Mesenchymal stem cell (in vitro differentiated cells and primary cell): ENCODE measurements around the gene VTI1A.
"Not testable (repeated sequence)": the region's sequence is repeated elsewhere in the genome, so short reads cannot be mapped to it uniquely, and the experiment has no call there.

Experiments used
- DNase-seq: peaks from one replicate; pipeline ENCODE4 v3.0.0-alpha.2; 2013
- H2AFZ ChIP-seq: one replicate; pipeline ENCODE4 v1.6.1; 2013; ENCODE audit warnings: low read depth, mild to moderate bottlenecking, control low read depth, inconsistent platforms, low read length, moderate library complexity
- H2AK5ac ChIP-seq: 2 replicates; pipeline ENCODE4 v1.6.1; 2013; ENCODE audit warnings: low read length, moderate library complexity, mild to moderate bottlenecking, inconsistent platforms; ENCODE audit not compliant: severe bottlenecking
- H2BK120ac ChIP-seq: one replicate; pipeline ENCODE4 v1.6.1; 2013; ENCODE audit warnings: low read depth, mild to moderate bottlenecking, inconsistent platforms, low read length, moderate library complexity
- H2BK12ac ChIP-seq, 2 experiments: one replicate each; pipeline ENCODE4 v1.6.1; 2013; ENCODE audit warnings: inconsistent platforms in 2 of 2, low read length in 2 of 2, mild to moderate bottlenecking in 2 of 2, moderate library complexity in 2 of 2, control low read depth in 1 of 2
- H2BK15ac ChIP-seq: one replicate; pipeline ENCODE4 v1.6.1; 2013; ENCODE audit warnings: mild to moderate bottlenecking, low read depth, inconsistent platforms; ENCODE audit not compliant: poor library complexity, severe bottlenecking
- H2BK5ac ChIP-seq: 2 replicates; pipeline ENCODE4 v1.6.1; 2013; ENCODE audit warnings: low read depth, mild to moderate bottlenecking, low read length, control low read depth, inconsistent platforms; ENCODE audit not compliant: poor library complexity, severe bottlenecking
- H3K14ac ChIP-seq, 2 experiments: one replicate each; pipeline ENCODE4 v1.6.1; 2013; ENCODE audit warnings: inconsistent platforms in 2 of 2, low read length in 2 of 2, control low read depth in 1 of 2, mild to moderate bottlenecking in 1 of 2, moderate library complexity in 1 of 2
- H3K18ac ChIP-seq, 2 experiments: one replicate each; pipeline ENCODE4 v1.6.1; 2013; ENCODE audit warnings: inconsistent platforms in 2 of 2, low read length in 2 of 2, control low read depth in 1 of 2, low read depth in 1 of 2, mild to moderate bottlenecking in 1 of 2
- H3K23ac ChIP-seq, 2 experiments: one replicate each; pipeline ENCODE4 v1.6.1; 2013; ENCODE audit warnings: inconsistent platforms in 2 of 2, low read length in 2 of 2, mild to moderate bottlenecking in 2 of 2, moderate library complexity in 2 of 2, control low read depth in 1 of 2
- H3K27ac ChIP-seq: 2 replicates; pipeline ENCODE4 v1.5.1; 2013; ENCODE audit warnings: mild to moderate bottlenecking, moderate library complexity, low read length, control low read depth, inconsistent platforms; ENCODE audit not compliant: poor library complexity, severe bottlenecking
- H3K27me3 ChIP-seq, 2 experiments: 2 replicates each; pipeline versions ENCODE4 v1.6.1 to v1.7.0; 2013; ENCODE audit warnings: low read length in 2 of 2, mild to moderate bottlenecking in 2 of 2, moderate library complexity in 2 of 2, control low read depth in 1 of 2, inconsistent platforms in 1 of 2; ENCODE audit not compliant: control insufficient read depth in 1 of 2, insufficient read depth in 1 of 2
- H3K36me3 ChIP-seq, 2 experiments: 2 replicates each; pipeline versions ENCODE4 v1.6.1 to v1.7.0; 2013; ENCODE audit warnings: low read length in 2 of 2, control low read depth in 1 of 2, inconsistent platforms in 1 of 2, low read depth in 1 of 2, mild to moderate bottlenecking in 1 of 2; ENCODE audit not compliant: insufficient read depth in 2 of 2, control insufficient read depth in 1 of 2
- H3K4ac ChIP-seq, 2 experiments: one replicate each; pipeline ENCODE4 v1.6.1; 2013; ENCODE audit warnings: inconsistent platforms in 2 of 2, low read length in 2 of 2, mild to moderate bottlenecking in 2 of 2, moderate library complexity in 2 of 2, control low read depth in 1 of 2, low read depth in 1 of 2
- H3K4me1 ChIP-seq: 2 replicates; pipeline ENCODE4 v1.6.1; 2013; ENCODE audit warnings: low read depth, low read length, control low read depth; ENCODE audit not compliant: control insufficient read depth, insufficient read depth
- H3K4me2 ChIP-seq: 2 replicates; pipeline ENCODE4 v1.6.1; 2013; ENCODE audit warnings: low read length, mild to moderate bottlenecking, inconsistent platforms; ENCODE audit not compliant: poor library complexity, severe bottlenecking
- H3K4me3 ChIP-seq, 2 experiments: 2 replicates each; pipeline versions ENCODE4 v1.5.1 to v1.7.0; 2013; ENCODE audit warnings: low read length in 2 of 2, mild to moderate bottlenecking in 2 of 2, control low read depth in 1 of 2, low read depth in 1 of 2; ENCODE audit not compliant: insufficient read depth in 1 of 2
- H3K79me1 ChIP-seq: replicated peaks from 2 replicates; pipeline ENCODE4 v1.6.1; 2013; ENCODE audit warnings: mild to moderate bottlenecking, control low read depth, low read length, inconsistent platforms; ENCODE audit not compliant: poor library complexity, severe bottlenecking
- H3K9ac ChIP-seq: 2 replicates; pipeline ENCODE4 v1.7.0; 2013; ENCODE audit warnings: mild to moderate bottlenecking, low read length, moderate library complexity
- H3K9me3 ChIP-seq: 2 replicates; pipeline ENCODE4 v1.7.0; 2013; ENCODE audit warnings: mild to moderate bottlenecking, low read length; ENCODE audit not compliant: control insufficient read depth
- H4K8ac ChIP-seq: one replicate; pipeline ENCODE4 v1.6.1; 2013; ENCODE audit warnings: inconsistent platforms, mild to moderate bottlenecking, low read length, moderate library complexity
- H4K91ac ChIP-seq: one replicate; pipeline ENCODE4 v1.6.1; 2013; ENCODE audit warnings: mild to moderate bottlenecking, low read length, inconsistent platforms
- WGBS: methylation state at CpG from one replicate; pipeline ENCODE4 v1.1.7; 2013; ENCODE audit warnings: mixed read lengths; 5-methylcytosine and 5-hydroxymethylcytosine counted together

VTI1A gene

DNA sequence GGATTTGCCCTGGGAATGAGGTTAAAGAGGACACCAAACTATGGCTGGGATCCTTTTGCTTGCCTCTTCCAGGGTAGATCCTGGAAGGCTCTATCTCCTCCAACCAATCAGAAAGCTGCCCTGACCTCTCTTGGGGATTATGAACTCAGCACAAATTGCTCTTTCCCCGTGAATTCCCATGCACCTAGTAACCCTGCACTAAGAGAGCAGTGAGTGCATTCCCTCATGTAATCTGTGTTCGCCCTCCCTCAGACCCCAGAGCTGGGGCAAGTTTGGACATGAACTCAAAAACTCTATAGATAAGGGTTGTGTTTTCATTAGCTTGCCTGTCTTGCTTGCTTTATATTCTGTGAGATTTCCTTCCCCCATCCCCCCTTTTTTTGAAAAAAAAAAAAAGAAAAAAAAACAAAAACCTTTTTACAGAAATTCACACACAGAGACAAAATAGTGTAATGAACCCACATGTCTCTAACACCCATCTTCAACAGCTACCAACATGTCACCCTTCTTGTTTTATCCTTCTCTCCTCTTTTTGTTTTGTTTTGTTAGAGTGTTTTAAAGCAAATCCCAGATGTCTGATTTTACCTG lies 277.5 kb downstream of the VTI1A start:
- Histone ChIP-seq H2BK120ac (no peak overlapping the region), H3K9ac (no peak overlapping the region), H2BK5ac (no peak overlapping the region), H3K4me3 (no peak overlapping the region), H3K27me3 (no peaks in the 10 kb centered on the region), H3K79me1 (peaks cover 2% of the 10 kb centered on the region), H3K27ac (no peak overlapping the region), H2AK5ac (no peak overlapping the region), H2BK12ac (no peak overlapping the region), H4K91ac (no peak overlapping the region), H2BK15ac (no peak overlapping the region), H2AFZ (no peak overlapping the region), H3K23ac (no peak overlapping the region), H3K14ac (no peak overlapping the region), H3K9me3 (no peaks in the 10 kb centered on the region), H3K4me1 (no peaks in the 10 kb centered on the region), H3K36me3 (no peaks in the 10 kb centered on the region), H3K4ac (no peak overlapping the region), H3K4me2 (no peak overlapping the region), H4K8ac (no peak overlapping the region), H3K18ac (no peak overlapping the region)
- no peak for DNase-seq
- no CpG with 5 or more reads among the region's 2 CpGs for WGBS

DNA sequence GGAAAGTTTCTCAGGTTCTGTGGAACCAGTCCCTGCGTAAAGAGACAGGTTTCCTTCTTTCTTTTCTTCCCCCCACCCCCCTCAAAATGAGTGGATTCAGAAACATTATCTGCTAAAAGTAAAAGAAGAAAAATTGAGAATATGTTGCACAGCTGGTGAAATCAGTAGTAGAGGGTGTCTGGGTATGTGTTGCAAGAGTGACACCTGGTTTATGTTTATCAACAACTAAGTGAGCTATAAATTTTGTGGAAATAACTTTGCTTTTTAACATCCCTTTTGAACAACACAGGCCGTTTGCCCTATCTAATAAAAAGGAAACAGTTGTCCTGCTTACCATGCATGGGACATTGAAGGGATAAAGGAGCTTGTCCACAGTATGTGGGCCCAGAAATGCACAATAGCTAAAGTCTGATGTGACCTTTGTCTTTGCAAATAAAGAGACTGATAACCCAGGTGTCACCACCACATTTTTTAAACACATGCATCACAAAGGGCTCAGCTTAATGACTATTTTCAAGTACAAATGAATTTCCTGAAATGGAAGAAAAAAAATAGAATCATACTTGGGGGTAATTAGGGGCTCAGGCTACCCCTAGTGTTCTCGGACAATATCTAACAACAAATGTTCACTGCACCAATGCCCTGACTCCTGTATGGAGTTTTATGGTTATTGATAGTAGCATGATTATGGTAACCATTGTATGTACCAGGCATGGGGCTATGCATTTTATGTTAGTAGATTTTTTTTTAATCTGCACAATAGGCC lies 281.3 kb downstream of the VTI1A start:
- Histone ChIP-seq H3K18ac (no peak overlapping the region), H2BK5ac (no peak overlapping the region), H3K9ac (no peak overlapping the region), H3K79me1 (peaks cover 2% of the 10 kb centered on the region), H3K23ac (no peak overlapping the region), H4K91ac (no peak overlapping the region), H3K27ac (no peak overlapping the region), H3K27me3 (no peaks in the 10 kb centered on the region), H3K4ac (no peak overlapping the region), H2AK5ac (no peak overlapping the region), H3K9me3 (no peaks in the 10 kb centered on the region), H2BK15ac (no peak overlapping the region), H2BK120ac (no peak overlapping the region), H3K36me3 (no peaks in the 10 kb centered on the region), H3K4me1 (no peaks in the 10 kb centered on the region), H3K14ac (no peak overlapping the region), H3K4me2 (no peak overlapping the region), H2BK12ac (no peak overlapping the region), H4K8ac (no peak overlapping the region), H3K4me3 (no peak overlapping the region), H2AFZ (no peak overlapping the region)
- DNase-seq = no peak
- WGBS = 100% methylated on average over 1 of the region's 3 CpGs

GRCh38 chr10:112728997-112729396 lies 282.0 kb downstream of the VTI1A start:
- no peak overlapping the region for H2AFZ ChIP-seq
- no peak overlapping the region for H3K4me3 ChIP-seq
- H2BK5ac ChIP-seq = no peak overlapping the region
- H2BK120ac ChIP-seq = no peak overlapping the region
- H3K18ac ChIP-seq = no peak overlapping the region
- no peak overlapping the region for H4K91ac ChIP-seq
- no peak overlapping the region for H3K4me2 ChIP-seq
- no peak overlapping the region for H2BK15ac ChIP-seq
- no peaks in the 10 kb centered on the region for H3K36me3 ChIP-seq
- H2BK12ac ChIP-seq = no peak overlapping the region
- no peak overlapping the region for H3K23ac ChIP-seq
- no peak overlapping the region for H3K9ac ChIP-seq
- H3K27ac ChIP-seq = no peak overlapping the region
- H3K4me1 ChIP-seq = no peaks in the 10 kb centered on the region
- no peak overlapping the region for H2AK5ac ChIP-seq
- no peak for DNase-seq
- peaks cover 2% of the 10 kb centered on the region for H3K79me1 ChIP-seq
- H4K8ac ChIP-seq = no peak overlapping the region
- H3K4ac ChIP-seq = no peak overlapping the region
- no peaks in the 10 kb centered on the region for H3K27me3 ChIP-seq
- H3K14ac ChIP-seq = no peak overlapping the region
- H3K9me3 ChIP-seq = no peaks in the 10 kb centered on the region

DNA sequence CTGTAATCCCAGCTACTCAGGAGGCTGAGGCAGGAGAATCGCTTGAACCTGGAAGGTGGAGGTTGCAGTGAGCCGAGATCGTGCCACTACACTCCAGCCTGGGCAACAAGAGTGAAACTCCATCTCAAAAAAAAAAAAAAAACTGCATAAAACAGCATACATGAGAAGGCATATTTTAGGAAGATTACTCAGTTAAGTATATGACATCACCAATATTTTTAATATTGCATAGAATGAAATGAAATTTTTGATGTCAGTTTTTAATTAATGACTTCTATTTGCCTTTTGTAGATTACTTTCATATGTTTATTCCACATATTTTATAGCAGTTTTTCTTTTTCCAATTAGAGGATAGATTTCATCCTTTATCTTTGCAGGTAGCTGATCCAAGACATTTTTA lies 284.4 kb downstream of the VTI1A start:
- not testable (repeated sequence) for H4K8ac ChIP-seq, H3K9me3 ChIP-seq, DNase-seq, H3K4me2 ChIP-seq, H3K9ac ChIP-seq, H4K91ac ChIP-seq, H3K23ac ChIP-seq, H3K14ac ChIP-seq, H3K27me3 ChIP-seq, H2BK120ac ChIP-seq, H2BK5ac ChIP-seq, H2AK5ac ChIP-seq, H3K27ac ChIP-seq, H3K18ac ChIP-seq, H2BK12ac ChIP-seq, H3K79me1 ChIP-seq, H2BK15ac ChIP-seq, H3K36me3 ChIP-seq, H3K4ac ChIP-seq, H3K4me3 ChIP-seq, H3K4me1 ChIP-seq, H2AFZ ChIP-seq
- WGBS = no CpG with 5 or more reads among the region's 3 CpGs
